OCI-LY3 (cell line): ENCODE data around the gene PARP15.

Experiments used
- CTCF ChIP-seq: fragments of 200-600, 300-600 bp; sonication (generic); IDR thresholded peaks from 2 replicates; pipeline ENCODE4 v1.5.1; 2014; ENCODE audit warnings: antibody characterized with exemption, low read length, low read depth
- EZH2phosphoT487 ChIP-seq: fragments of 200-600 bp; shearing (Covaris generic); IDR thresholded peaks from 2 replicates; pipeline ENCODE4 v1.6.1; 2018; ENCODE audit warnings: antibody characterized with exemption, mixed run types, low read depth

- TF ChIP-seq CTCF, result no peak
- TF ChIP-seq EZH2phosphoT487, result no peak
Measured at GRCh38 chr3:122586098-122586497, 8.6 kb downstream of the PARP15 start.
